Cardiac muscle cell (in vitro differentiated cells and primary cell): ENCODE measurements around the gene FNIP2. TPM values are rescaled to one million over a fixed set of nuclear protein-coding genes. Genes with fewer than 3 reads are reported as not detected.

ENCODE experiments used
- DNase-seq, 2 donors: peaks; one replicate each; pipeline versions ENCODE4 v3.0.0 to v3.0.0-alpha.2; 2010 to 2017; ENCODE audit warnings: low read depth in 1 of 2, low spot score in 1 of 2
- H3K27ac ChIP-seq: fragments of 200-600 bp; sonication (generic); 2 replicates; pipeline ENCODE4 v1.5.1; 2016
- H3K27me3 ChIP-seq: fragments of 200-600 bp; sonication (generic); 2 replicates; pipeline ENCODE4 v1.6.0; 2016; ENCODE audit warnings: control low read depth
- H3K36me3 ChIP-seq: fragments of 200-600 bp; sonication (generic); 2 replicates; pipeline ENCODE4 v1.5.1; 2016; ENCODE audit warnings: control low read depth
- H3K4me1 ChIP-seq: fragments of 200-600 bp; sonication (generic); 2 replicates; pipeline ENCODE4 v1.8.1; 2017; ENCODE audit warnings: low read depth, mild to moderate bottlenecking, mixed run types
- H3K4me3 ChIP-seq: fragments of 200-600 bp; sonication (generic); 2 replicates; pipeline ENCODE4 v1.5.1; 2016; ENCODE audit warnings: mild to moderate bottlenecking
- H3K9me3 ChIP-seq: fragments of 200-600 bp; sonication (generic); 2 replicates; pipeline ENCODE4 v1.5.1; 2017; ENCODE audit warnings: low read depth, mild to moderate bottlenecking, control low read depth
- polyA plus RNA-seq: library from polyadenylated mRNA; unstranded; fragments of >200 nt; fragmentation: Nextera tagmentation; extraction: Ambion mirVana; gene quantifications from 2 replicates; pipeline ENCODE4 v1.2.1, GENCODE V29; 2016
- total RNA-seq: library from RNA; depleted of rRNA; stranded (reverse); fragments of >200 nt; gene quantifications from 2 replicates; pipeline ENCODE4 v1.2.3, GENCODE V29; 2016
- TF ChIP-seq, protein P1 (sequence below): IDR thresholded peaks from 2 replicates; pipeline ENCODE4 v1.5.1; 2012; ENCODE audit warnings: low read depth, mild to moderate bottlenecking, low read length

FNIP2 gene
- total and polyA plus RNA-seq, 2 experiments from 2014 or later, result 29.9 to 74.4 TPM

DNA sequence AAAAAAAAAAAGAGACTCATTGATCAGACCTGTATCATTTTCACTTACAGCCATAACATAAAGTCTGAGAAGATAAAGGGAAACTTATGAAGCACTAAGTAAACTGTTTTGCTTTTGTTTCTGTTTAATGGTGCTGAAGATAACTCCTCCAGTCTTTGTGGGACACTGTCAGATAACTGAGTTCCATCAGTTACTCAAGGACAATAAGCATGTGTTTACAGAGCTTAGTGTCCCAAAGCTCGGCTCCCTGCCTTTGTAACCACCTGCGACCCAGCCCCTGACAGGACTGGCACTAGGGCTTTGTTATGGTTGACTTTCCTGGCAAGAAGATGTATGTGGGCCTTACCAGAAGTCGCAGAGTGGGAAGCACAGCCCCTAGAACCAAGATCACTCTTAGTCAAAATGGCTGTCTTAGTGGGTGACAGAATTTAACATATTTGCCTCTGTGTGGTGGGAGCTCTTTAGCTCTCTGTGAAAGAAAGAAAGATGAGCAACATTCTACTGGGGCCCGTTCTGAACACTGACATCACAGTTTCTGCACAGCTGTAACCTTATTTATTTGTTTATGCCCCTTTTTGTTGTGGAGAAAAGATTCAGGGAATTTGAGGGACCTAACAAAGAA, 68.1 kb downstream of the FNIP2 start:
- H3K27me3 ChIP-seq, result no peaks in the 10 kb centered on the region
- no peaks in the 10 kb centered on the region for H3K9me3 ChIP-seq
- TF ChIP-seq, protein P1, sequence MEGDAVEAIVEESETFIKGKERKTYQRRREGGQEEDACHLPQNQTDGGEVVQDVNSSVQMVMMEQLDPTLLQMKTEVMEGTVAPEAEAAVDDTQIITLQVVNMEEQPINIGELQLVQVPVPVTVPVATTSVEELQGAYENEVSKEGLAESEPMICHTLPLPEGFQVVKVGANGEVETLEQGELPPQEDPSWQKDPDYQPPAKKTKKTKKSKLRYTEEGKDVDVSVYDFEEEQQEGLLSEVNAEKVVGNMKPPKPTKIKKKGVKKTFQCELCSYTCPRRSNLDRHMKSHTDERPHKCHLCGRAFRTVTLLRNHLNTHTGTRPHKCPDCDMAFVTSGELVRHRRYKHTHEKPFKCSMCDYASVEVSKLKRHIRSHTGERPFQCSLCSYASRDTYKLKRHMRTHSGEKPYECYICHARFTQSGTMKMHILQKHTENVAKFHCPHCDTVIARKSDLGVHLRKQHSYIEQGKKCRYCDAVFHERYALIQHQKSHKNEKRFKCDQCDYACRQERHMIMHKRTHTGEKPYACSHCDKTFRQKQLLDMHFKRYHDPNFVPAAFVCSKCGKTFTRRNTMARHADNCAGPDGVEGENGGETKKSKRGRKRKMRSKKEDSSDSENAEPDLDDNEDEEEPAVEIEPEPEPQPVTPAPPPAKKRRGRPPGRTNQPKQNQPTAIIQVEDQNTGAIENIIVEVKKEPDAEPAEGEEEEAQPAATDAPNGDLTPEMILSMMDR, result no peak
- no peak overlapping the region for H3K4me3 ChIP-seq
- no peak for DNase-seq
- H3K36me3 ChIP-seq, result peaks cover 13% of the 10 kb centered on the region
- H3K4me1 ChIP-seq, result peaks cover 35% of the 10 kb centered on the region
- H3K27ac ChIP-seq, result no peak overlapping the region

GRCh38 chr4:158837527-158838141, 68.8 kb downstream of the FNIP2 start:
- DNase-seq, result no peak
- Histone ChIP-seq H3K27me3 (no peaks in the 10 kb centered on the region), H3K36me3 (peaks cover 13% of the 10 kb centered on the region), H3K4me1 (peaks cover 40% of the 10 kb centered on the region), H3K27ac (no peak overlapping the region), H3K4me3 (no peak overlapping the region), H3K9me3 (no peaks in the 10 kb centered on the region)
- TF ChIP-seq, protein P1, result no peak

DNA sequence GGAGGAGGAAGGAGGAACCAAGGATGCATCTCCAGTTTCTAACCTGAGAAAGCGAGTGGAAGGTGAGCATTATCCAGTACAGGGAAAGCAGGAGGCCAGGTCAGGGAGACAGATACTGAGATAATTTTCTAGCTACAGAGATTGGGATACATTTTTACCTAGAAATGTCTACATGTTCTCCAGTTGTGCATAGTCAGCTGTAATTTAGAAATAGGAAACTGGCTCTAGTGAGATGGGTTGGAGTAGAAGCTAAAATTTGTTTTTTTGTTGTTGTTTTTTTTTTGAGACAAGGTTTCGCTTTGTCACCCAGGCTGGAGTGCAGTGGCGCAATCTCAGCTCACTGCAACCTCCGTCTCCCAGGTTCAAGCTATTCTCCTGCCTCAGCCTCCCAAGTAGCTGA, 71.3 kb downstream of the FNIP2 start:
- no peaks in the 10 kb centered on the region for H3K27me3 ChIP-seq
- TF ChIP-seq, protein P1, result no peak
- H3K36me3 ChIP-seq, result peaks cover 13% of the 10 kb centered on the region
- H3K27ac ChIP-seq, result no peak overlapping the region
- DNase-seq, result no peak
- peaks cover 19% of the 10 kb centered on the region for H3K4me1 ChIP-seq
- no peaks in the 10 kb centered on the region for H3K9me3 ChIP-seq
- H3K4me3 ChIP-seq, result no peak overlapping the region

DNA sequence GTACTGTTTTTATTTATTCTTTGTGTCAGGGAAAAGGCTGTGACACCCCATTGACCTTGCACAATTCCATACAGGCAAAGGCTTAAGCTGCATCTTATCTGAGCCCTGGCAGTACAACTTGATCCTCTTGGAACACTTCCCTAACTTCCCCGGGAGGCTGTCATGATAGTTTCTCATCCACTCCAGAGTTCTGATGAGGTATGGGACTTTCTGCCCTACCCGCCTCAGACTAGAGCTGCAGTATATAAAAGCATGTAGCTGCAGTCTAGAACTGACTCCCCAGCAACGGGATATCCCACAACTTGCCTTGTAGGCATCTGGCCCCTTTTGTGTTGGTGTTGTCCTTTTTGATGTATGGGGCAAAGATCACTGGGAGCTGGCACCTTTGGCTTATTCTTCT, 72.7 kb downstream of the FNIP2 start:
- Histone ChIP-seq H3K4me1 (peaks cover 17% of the 10 kb centered on the region), H3K27ac (peak overlapping the region; percentile 80), H3K9me3 (no peaks in the 10 kb centered on the region), H3K27me3 (no peaks in the 10 kb centered on the region), H3K4me3 (no peak overlapping the region), H3K36me3 (peaks cover 12% of the 10 kb centered on the region)
- peak; percentile 43 to 78 for DNase-seq
- TF ChIP-seq, protein P1, result no peak

DNA sequence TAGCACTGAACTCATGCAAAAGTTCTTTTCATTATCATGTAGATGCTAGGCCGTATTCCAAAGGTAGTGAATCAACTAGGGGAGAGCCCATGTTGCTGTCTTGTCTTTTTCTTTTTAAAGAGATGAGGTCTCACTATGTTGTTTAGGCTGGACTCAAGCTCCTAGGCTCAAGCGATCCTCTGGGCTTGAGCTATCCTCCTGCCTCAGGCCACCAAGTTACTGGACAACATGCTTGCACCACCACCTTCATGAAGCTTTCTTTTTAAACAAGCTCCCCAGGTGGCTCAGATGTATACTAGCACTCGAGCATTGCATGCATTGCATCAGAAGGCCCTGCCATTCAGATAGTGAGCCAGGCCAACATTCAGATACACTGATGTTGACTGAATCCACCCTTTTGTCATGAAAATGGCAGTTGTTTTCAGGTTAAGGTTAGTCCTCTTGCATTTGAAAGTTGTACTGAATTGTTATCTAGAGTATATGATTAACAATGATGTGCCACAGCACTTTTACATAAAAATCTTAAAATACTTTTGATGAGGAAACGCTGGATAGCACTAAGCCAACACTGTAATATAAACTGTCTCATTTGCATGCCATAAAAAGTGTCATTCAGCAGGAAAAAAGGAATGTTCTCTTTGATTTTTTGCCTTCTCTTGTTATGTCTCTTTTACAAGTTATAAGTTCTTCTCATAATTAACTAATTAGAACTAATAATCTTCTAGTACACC, 76.7 kb downstream of the FNIP2 start:
- H3K27ac ChIP-seq, result no peak overlapping the region
- H3K9me3 ChIP-seq, result no peaks in the 10 kb centered on the region
- TF ChIP-seq, protein P1, result no peak
- H3K36me3 ChIP-seq, result peaks cover 16% of the 10 kb centered on the region
- no peaks in the 10 kb centered on the region for H3K27me3 ChIP-seq
- peaks cover 17% of the 10 kb centered on the region for H3K4me1 ChIP-seq
- no peak overlapping the region for H3K4me3 ChIP-seq
- no peak for DNase-seq
